Measurements from ENCODE around the gene AGAP5. TPM values are rescaled to one million over a fixed set of nuclear protein-coding genes. Genes with fewer than 3 reads are reported as not detected.
A peak's percentile ranks its signal among the peaks of the same experiment; 100 is the strongest.
"Not testable (repeated sequence)": the region's sequence is repeated elsewhere in the genome, so short reads cannot be mapped to it uniquely, and the experiment has no call there.

Gene AGAP5
- total and polyA plus RNA-seq, 11 donors = 1.2 to 6.2 (median 3.3) TPM

- H3K27me3 ChIP-seq; DNase-seq; H3K4me1 ChIP-seq; intact Hi-C loops (cut with DNase I); H3K27ac ChIP-seq; ATAC-seq; H3K9me3 ChIP-seq; H3K4me3 ChIP-seq: not testable (repeated sequence)
- 97 to 100% (median 99%) methylated on average over 2 of the region's 2 CpGs for WGBS, 4 donors
- peaks cover 0 to 46% (median 16%) of the 10 kb centered on the region in 9 donors for H3K36me3 ChIP-seq
Observed at GRCh38 chr10:73706488-73706887, 8.6 kb upstream of the AGAP5 start.

DNA sequence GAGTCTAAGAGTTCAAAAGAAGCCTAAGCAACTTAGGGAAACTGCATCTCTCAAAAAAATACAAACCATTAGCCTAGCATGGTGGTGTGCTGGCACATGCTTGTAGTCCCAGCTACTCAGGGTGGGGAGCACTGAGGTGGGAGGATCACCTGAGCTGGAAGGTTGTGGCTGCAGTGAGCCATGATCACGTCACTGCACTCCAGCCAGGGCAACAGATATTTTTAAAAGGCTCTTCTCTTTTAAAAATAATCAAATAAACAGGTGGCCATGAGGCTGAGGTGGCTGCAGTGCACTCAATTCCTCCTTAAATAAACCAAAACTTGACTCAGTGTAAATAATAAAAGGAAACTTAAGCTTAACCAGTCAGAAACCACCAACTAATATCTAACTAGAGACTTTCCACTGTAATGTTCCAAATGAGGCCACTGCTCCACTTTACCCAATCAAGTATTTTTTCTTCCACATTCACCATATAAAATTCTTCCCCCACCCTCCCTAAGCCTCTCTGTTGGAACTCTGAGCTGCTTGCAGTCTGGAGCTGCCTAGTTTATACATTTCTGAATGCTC lies 7.7 kb upstream of the AGAP5 start:
- H3K27ac ChIP-seq; H3K4me1 ChIP-seq; H3K4me3 ChIP-seq; H3K27me3 ChIP-seq; H3K9me3 ChIP-seq; intact Hi-C loops (cut with DNase I); ATAC-seq; DNase-seq: not testable (repeated sequence)
- 81 to 100% (median 91%) methylated on average over 1 of the region's 1 CpG for WGBS, 4 donors
- H3K36me3 ChIP-seq = peaks cover 0 to 44% (median 15%) of the 10 kb centered on the region in 9 donors

- H3K4me1 ChIP-seq; ATAC-seq; intact Hi-C loops (cut with DNase I); H3K4me3 ChIP-seq; DNase-seq; H3K27ac ChIP-seq; H3K27me3 ChIP-seq; H3K9me3 ChIP-seq: not testable (repeated sequence)
- peaks cover 0 to 41% (median 10%) of the 10 kb centered on the region in 9 donors for H3K36me3 ChIP-seq
Observed at GRCh38 chr10:73703924-73704323, 6.0 kb upstream of the AGAP5 start.

- H3K27me3 ChIP-seq; DNase-seq; H3K9me3 ChIP-seq; H3K4me3 ChIP-seq; H3K4me1 ChIP-seq; ATAC-seq; H3K27ac ChIP-seq; intact Hi-C loops (cut with DNase I): not testable (repeated sequence)
- 90 to 94% (median 91%) methylated on average over 2 of the region's 2 CpGs for WGBS, 4 donors
- peaks cover 0 to 55% (median 11%) of the 10 kb centered on the region in 9 donors for H3K36me3 ChIP-seq
Observed at GRCh38 chr10:73698819-73699218, 910 bp upstream of the AGAP5 start.

DNA sequence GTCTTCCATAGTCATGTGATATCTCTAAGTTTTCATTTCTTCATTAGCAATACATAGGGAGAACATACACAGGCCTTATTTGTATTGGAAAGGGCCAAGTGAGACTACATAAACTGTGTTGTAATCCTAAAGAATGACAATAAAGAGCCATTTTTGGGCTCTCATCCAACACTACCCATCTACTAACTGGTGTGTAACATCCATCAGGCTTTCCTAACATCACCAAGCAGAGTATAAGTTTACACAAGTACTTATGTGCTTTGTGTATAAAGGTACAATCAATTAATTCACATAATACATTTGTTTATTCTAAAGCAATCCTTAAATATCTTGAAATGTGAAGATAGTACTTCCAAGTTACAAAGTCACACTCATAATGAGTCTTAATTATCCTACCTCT lies 2.6 kb downstream of the AGAP5 start:
- H3K36me3 ChIP-seq = peaks cover 0 to 51% (median 11%) of the 10 kb centered on the region in 9 donors
- ATAC-seq; H3K9me3 ChIP-seq; intact Hi-C loops (cut with DNase I); DNase-seq; H3K4me1 ChIP-seq; H3K27me3 ChIP-seq; H3K4me3 ChIP-seq; H3K27ac ChIP-seq: not testable (repeated sequence)

GRCh38 chr10:73690755-73691154 lies 7.2 kb downstream of the AGAP5 start:
- H3K4me1 ChIP-seq; intact Hi-C loops (cut with DNase I); ATAC-seq; H3K27ac ChIP-seq; DNase-seq; H3K27me3 ChIP-seq; H3K9me3 ChIP-seq; H3K4me3 ChIP-seq: not testable (repeated sequence)
- H3K36me3 ChIP-seq = peaks cover 0 to 38% (median 4%) of the 10 kb centered on the region in 9 donors
- 94 to 96% (median 95%) methylated on average over 6 of the region's 6 CpGs for WGBS, 4 donors

DNA sequence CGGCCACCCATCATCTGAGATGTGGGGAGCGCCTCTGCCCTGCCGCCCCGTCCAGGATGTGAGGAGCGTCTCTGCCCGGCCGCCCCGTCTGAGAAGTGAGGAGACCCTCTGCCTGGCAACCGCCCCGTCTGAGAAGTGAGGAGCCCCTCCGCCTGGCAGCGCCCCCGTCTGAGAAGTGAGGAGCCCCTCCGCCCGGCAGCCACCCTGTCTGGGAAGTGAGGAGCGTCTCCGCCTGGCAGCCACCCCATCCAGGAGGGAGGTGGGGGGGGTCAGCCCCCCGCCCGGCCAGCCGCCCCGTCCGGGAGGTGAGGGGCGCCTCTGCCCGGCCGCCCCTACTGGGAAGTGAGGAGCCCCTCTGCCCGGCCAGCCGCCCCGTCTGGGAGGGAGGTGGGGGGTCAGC lies 8.3 kb downstream of the AGAP5 start:
- ATAC-seq; H3K4me1 ChIP-seq; H3K9me3 ChIP-seq; DNase-seq; H3K4me3 ChIP-seq; intact Hi-C loops (cut with DNase I); H3K27me3 ChIP-seq; H3K27ac ChIP-seq: not testable (repeated sequence)
- peaks cover 0 to 42% (median 4%) of the 10 kb centered on the region in 9 donors for H3K36me3 ChIP-seq
- WGBS, 4 donors = 92 to 100% (median 97%) methylated on average over 11 to 25 of the region's 28 CpGs

DNA sequence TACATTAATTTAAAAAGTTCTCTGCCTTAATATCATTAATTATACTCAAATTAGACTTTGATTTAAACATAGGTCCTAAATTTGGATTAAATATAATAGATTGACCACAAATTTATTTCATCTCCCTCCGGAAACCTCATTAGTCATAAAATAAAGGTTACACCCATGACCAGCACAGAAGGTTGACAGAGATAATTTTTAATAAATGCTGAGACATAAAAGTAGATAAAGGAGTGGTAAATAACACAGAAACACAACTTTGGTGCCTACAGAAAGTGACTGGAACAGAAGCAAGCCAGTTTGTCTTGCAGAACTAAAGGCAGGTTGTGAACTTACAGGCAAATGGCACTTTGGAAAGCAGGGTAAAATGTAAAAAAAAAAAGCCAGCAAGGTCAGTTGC lies 10.3 kb downstream of the AGAP5 start:
- H3K4me3 ChIP-seq; H3K27me3 ChIP-seq; H3K9me3 ChIP-seq; DNase-seq; ATAC-seq; intact Hi-C loops (cut with DNase I); H3K27ac ChIP-seq; H3K4me1 ChIP-seq: not testable (repeated sequence)
- WGBS, 4 donors = 85 to 100% (median 88%) methylated on average over 1 of the region's 1 CpG
- peaks cover 0 to 23% (median 0%) of the 10 kb centered on the region in 9 donors for H3K36me3 ChIP-seq

- H3K27ac ChIP-seq; H3K4me3 ChIP-seq; H3K27me3 ChIP-seq; H3K36me3 ChIP-seq; ATAC-seq; intact Hi-C loops (cut with DNase I); H3K4me1 ChIP-seq; DNase-seq; H3K9me3 ChIP-seq: not testable (repeated sequence)
- 85 to 90% (median 86%) methylated on average over 2 to 14 of the region's 20 CpGs; no CpG with 5 or more reads in 1 of the 4 donors for WGBS, 4 donors
Observed at GRCh38 chr10:73674546-73674945, 23.4 kb downstream of the AGAP5 start.

- H3K27ac ChIP-seq; H3K9me3 ChIP-seq; DNase-seq; H3K36me3 ChIP-seq; H3K27me3 ChIP-seq; intact Hi-C loops (cut with DNase I); H3K4me1 ChIP-seq; H3K4me3 ChIP-seq; ATAC-seq: not testable (repeated sequence)
- WGBS, 4 donors = 92 to 95% (median 94%) methylated on average over 3 to 4 of the region's 4 CpGs
Observed at GRCh38 chr10:73668378-73668777, 29.5 kb downstream of the AGAP5 start.

- intact Hi-C loops (cut with DNase I); ATAC-seq; H3K9me3 ChIP-seq; H3K36me3 ChIP-seq; DNase-seq; H3K4me3 ChIP-seq; H3K4me1 ChIP-seq; H3K27me3 ChIP-seq: not testable (repeated sequence)
- H3K27ac ChIP-seq = peak overlapping the region in 2 of 12 donors; percentile 24 to 25
- 45 to 65% (median 53%) methylated on average over 4 of the region's 5 CpGs for WGBS, 4 donors
Observed at GRCh38 chr10:73666153-73666809, 31.6 kb downstream of the AGAP5 start.

All from heart left ventricle (tissue), 16 donors.